ENCODE measurements around the gene ZIC1.
A peak's percentile ranks its signal among the peaks of the same experiment; 100 is the strongest.

The ZIC1 gene

GRCh38 chr3:147407114-147407497 lies 2.1 kb upstream of the ZIC1 start:
- Histone ChIP-seq H3K9ac (ENCODE audit: low read depth, low read length) (no peak overlapping the region), H3K27me3 (ENCODE audit: control insufficient read depth, insufficient read depth, low read length) (peaks cover 100% of the 10 kb centered on the region), H3K9me3 (ENCODE audit: control insufficient read depth, insufficient read depth, low read length) (no peaks in the 10 kb centered on the region), H3K4me3 (ENCODE audit: low read depth, low read length) (peak overlapping the region; percentile 61; the same call in 1 of the 2 replicates), H3K27ac (ENCODE audit: low read depth, low read length) (peak overlapping the region; percentile 17), H3K4me1 (ENCODE audit: control insufficient read depth, insufficient read depth, low read length) (peaks cover 66% of the 10 kb centered on the region), H3K36me3 (ENCODE audit: control insufficient read depth, insufficient read depth, low read length) (no peaks in the 10 kb centered on the region)

GRCh38 chr3:147407498-147408187 lies 1.5 kb upstream of the ZIC1 start:
- peaks cover 100% of the 10 kb centered on the region for H3K27me3 ChIP-seq (ENCODE audit: control insufficient read depth, insufficient read depth, low read length)
- H3K9ac ChIP-seq (ENCODE audit: low read depth, low read length) = no peak overlapping the region
- peak overlapping the region; percentile 61 for H3K4me3 ChIP-seq (ENCODE audit: low read depth, low read length)
- H3K4me1 ChIP-seq (ENCODE audit: control insufficient read depth, insufficient read depth, low read length) = peaks cover 61% of the 10 kb centered on the region
- peak overlapping the region; percentile 17 for H3K27ac ChIP-seq (ENCODE audit: low read depth, low read length)
- H3K36me3 ChIP-seq (ENCODE audit: control insufficient read depth, insufficient read depth, low read length) = no peaks in the 10 kb centered on the region
- H3K9me3 ChIP-seq (ENCODE audit: control insufficient read depth, insufficient read depth, low read length) = no peaks in the 10 kb centered on the region

- peaks cover 59% of the 10 kb centered on the region for H3K4me1 ChIP-seq (ENCODE audit: control insufficient read depth, insufficient read depth, low read length)
- H3K27me3 ChIP-seq (ENCODE audit: control insufficient read depth, insufficient read depth, low read length) = peaks cover 100% of the 10 kb centered on the region
- H3K4me3 ChIP-seq (ENCODE audit: low read depth, low read length) = peak overlapping the region; percentile 61
- H3K9me3 ChIP-seq (ENCODE audit: control insufficient read depth, insufficient read depth, low read length) = no peaks in the 10 kb centered on the region
- no peak overlapping the region for H3K9ac ChIP-seq (ENCODE audit: low read depth, low read length)
- H3K27ac ChIP-seq (ENCODE audit: low read depth, low read length) = no peak overlapping the region
- no peaks in the 10 kb centered on the region for H3K36me3 ChIP-seq (ENCODE audit: control insufficient read depth, insufficient read depth, low read length)
These were observed 721 bp upstream of the ZIC1 start for GRCh38 chr3:147408188-147409100.

DNA sequence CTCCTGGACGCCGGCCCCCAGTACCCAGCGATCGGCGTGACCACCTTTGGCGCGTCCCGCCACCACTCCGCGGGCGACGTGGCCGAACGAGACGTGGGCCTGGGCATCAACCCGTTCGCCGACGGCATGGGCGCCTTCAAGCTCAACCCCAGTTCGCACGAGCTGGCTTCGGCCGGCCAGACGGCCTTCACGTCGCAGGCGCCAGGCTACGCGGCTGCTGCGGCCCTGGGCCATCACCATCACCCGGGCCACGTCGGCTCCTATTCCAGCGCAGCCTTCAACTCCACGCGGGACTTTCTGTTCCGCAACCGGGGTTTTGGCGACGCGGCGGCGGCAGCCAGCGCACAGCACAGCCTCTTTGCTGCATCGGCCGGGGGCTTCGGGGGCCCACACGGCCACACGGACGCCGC lies 956 bp downstream of the ZIC1 start:
- peak overlapping the region; percentile 31; the same call in 1 of the 2 replicates for H3K4me3 ChIP-seq (ENCODE audit: low read depth, low read length)
- H3K27ac ChIP-seq (ENCODE audit: low read depth, low read length) = no peak overlapping the region
- H3K36me3 ChIP-seq (ENCODE audit: control insufficient read depth, insufficient read depth, low read length) = no peaks in the 10 kb centered on the region
- H3K4me1 ChIP-seq (ENCODE audit: control insufficient read depth, insufficient read depth, low read length) = peaks cover 55% of the 10 kb centered on the region
- peaks cover 100% of the 10 kb centered on the region for H3K27me3 ChIP-seq (ENCODE audit: control insufficient read depth, insufficient read depth, low read length)
- H3K9ac ChIP-seq (ENCODE audit: low read depth, low read length) = no peak overlapping the region
- no peaks in the 10 kb centered on the region for H3K9me3 ChIP-seq (ENCODE audit: control insufficient read depth, insufficient read depth, low read length)

DNA sequence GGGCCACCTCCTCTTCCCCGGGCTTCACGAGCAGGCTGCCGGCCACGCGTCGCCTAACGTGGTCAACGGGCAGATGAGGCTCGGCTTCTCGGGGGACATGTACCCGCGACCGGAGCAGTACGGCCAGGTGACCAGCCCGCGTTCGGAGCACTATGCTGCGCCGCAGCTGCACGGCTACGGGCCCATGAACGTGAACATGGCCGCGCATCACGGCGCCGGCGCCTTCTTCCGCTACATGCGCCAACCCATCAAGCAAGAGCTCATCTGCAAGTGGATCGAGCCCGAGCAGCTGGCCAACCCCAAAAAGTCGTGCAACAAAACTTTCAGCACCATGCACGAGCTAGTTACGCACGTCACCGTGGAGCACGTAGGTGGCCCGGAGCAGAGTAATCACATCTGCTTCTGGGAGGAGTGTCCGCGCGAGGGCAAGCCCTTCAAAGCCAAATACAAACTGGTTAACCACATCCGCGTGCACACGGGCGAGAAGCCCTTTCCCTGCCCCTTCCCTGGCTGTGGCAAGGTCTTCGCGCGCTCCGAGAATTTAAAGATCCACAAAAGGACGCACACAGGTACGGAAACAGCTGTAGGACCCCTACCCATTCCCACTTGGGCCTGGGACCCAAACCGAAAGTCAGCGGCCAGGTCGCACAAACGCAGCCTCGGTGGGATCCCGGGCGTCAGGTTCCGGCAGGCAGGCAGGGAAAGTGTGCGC lies 1.5 kb downstream of the ZIC1 start:
- Histone ChIP-seq H3K9ac (ENCODE audit: low read depth, low read length) (no peak overlapping the region), H3K9me3 (ENCODE audit: control insufficient read depth, insufficient read depth, low read length) (no peaks in the 10 kb centered on the region), H3K4me3 (ENCODE audit: low read depth, low read length) (peak overlapping the region; percentile 31), H3K27ac (ENCODE audit: low read depth, low read length) (no peak overlapping the region), H3K36me3 (ENCODE audit: control insufficient read depth, insufficient read depth, low read length) (no peaks in the 10 kb centered on the region), H3K4me1 (ENCODE audit: control insufficient read depth, insufficient read depth, low read length) (peaks cover 55% of the 10 kb centered on the region), H3K27me3 (ENCODE audit: control insufficient read depth, insufficient read depth, low read length) (peaks cover 100% of the 10 kb centered on the region)

DNA sequence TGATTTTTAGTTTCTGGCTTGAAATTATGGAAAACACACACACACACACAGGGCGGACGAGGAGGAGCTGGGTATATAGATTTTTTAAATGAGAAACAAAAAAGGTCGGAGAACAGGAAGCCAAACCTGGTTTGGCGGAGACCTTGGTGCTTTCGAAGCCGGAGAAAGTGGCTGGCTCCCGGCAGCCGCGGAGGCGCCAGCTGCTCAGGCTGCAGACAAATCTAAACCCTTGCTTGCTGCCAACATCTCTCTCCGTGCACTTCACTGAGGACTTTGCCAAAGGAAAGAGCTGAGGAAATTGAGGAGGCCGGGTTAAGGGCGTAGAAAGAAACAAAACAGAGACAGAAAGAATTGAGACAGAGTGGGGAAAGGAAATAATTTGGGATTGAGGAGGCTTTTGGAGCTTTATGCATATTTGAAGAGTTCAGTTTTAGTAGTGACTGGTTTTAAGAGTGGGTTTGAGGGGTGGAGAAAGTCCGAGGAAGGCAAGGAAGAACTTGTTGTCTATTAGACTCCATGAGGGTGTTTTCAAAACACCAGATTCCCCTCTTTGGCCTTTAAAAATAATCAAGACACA lies 2.2 kb downstream of the ZIC1 start:
- no peaks in the 10 kb centered on the region for H3K9me3 ChIP-seq (ENCODE audit: control insufficient read depth, insufficient read depth, low read length)
- peaks cover 57% of the 10 kb centered on the region for H3K4me1 ChIP-seq (ENCODE audit: control insufficient read depth, insufficient read depth, low read length)
- H3K36me3 ChIP-seq (ENCODE audit: control insufficient read depth, insufficient read depth, low read length) = no peaks in the 10 kb centered on the region
- no peak overlapping the region for H3K27ac ChIP-seq (ENCODE audit: low read depth, low read length)
- H3K4me3 ChIP-seq (ENCODE audit: low read depth, low read length) = peak overlapping the region; percentile 31; the same call in 1 of the 2 replicates
- H3K9ac ChIP-seq (ENCODE audit: low read depth, low read length) = no peak overlapping the region
- peaks cover 100% of the 10 kb centered on the region for H3K27me3 ChIP-seq (ENCODE audit: control insufficient read depth, insufficient read depth, low read length)

- Histone ChIP-seq H3K27me3 (ENCODE audit: control insufficient read depth, insufficient read depth, low read length) (peaks cover 100% of the 10 kb centered on the region), H3K4me3 (ENCODE audit: low read depth, low read length) (no peak overlapping the region), H3K27ac (ENCODE audit: low read depth, low read length) (no peak overlapping the region), H3K9ac (ENCODE audit: low read depth, low read length) (no peak overlapping the region), H3K36me3 (ENCODE audit: control insufficient read depth, insufficient read depth, low read length) (no peaks in the 10 kb centered on the region), H3K9me3 (ENCODE audit: control insufficient read depth, insufficient read depth, low read length) (no peaks in the 10 kb centered on the region), H3K4me1 (ENCODE audit: control insufficient read depth, insufficient read depth, low read length) (peaks cover 56% of the 10 kb centered on the region)
These were observed 2.7 kb downstream of the ZIC1 start for GRCh38 chr3:147411815-147412241.

GRCh38 chr3:147412261-147412916 lies 3.2 kb downstream of the ZIC1 start:
- peaks cover 55% of the 10 kb centered on the region for H3K4me1 ChIP-seq (ENCODE audit: control insufficient read depth, insufficient read depth, low read length)
- H3K36me3 ChIP-seq (ENCODE audit: control insufficient read depth, insufficient read depth, low read length) = no peaks in the 10 kb centered on the region
- no peaks in the 10 kb centered on the region for H3K9me3 ChIP-seq (ENCODE audit: control insufficient read depth, insufficient read depth, low read length)
- H3K27ac ChIP-seq (ENCODE audit: low read depth, low read length) = no peak overlapping the region
- no peak overlapping the region for H3K9ac ChIP-seq (ENCODE audit: low read depth, low read length)
- H3K4me3 ChIP-seq (ENCODE audit: low read depth, low read length) = peak overlapping the region; percentile 37
- H3K27me3 ChIP-seq (ENCODE audit: control insufficient read depth, insufficient read depth, low read length) = peaks cover 100% of the 10 kb centered on the region

- Histone ChIP-seq H3K36me3 (ENCODE audit: control insufficient read depth, insufficient read depth, low read length) (no peaks in the 10 kb centered on the region), H3K9ac (ENCODE audit: low read depth, low read length) (no peak overlapping the region), H3K27me3 (ENCODE audit: control insufficient read depth, insufficient read depth, low read length) (peaks cover 100% of the 10 kb centered on the region), H3K27ac (ENCODE audit: low read depth, low read length) (no peak overlapping the region), H3K9me3 (ENCODE audit: control insufficient read depth, insufficient read depth, low read length) (no peaks in the 10 kb centered on the region), H3K4me3 (ENCODE audit: low read depth, low read length) (peak overlapping the region; percentile 37), H3K4me1 (ENCODE audit: control insufficient read depth, insufficient read depth, low read length) (peaks cover 54% of the 10 kb centered on the region)
These were observed 3.9 kb downstream of the ZIC1 start for GRCh38 chr3:147412917-147413685.
